Endothelial cell of umbilical vein (primary cell): ENCODE measurements around the gene RGS21.

ENCODE experiments used
- CTCF ChIP-seq, 2 donors: IDR thresholded peaks; 1 replicate in 1 of 2; 2 replicates in 1 of 2; pipeline ENCODE4 v1.5.1; 2011; ENCODE audit warnings: low read length in 2 of 2, mild to moderate bottlenecking in 2 of 2, moderate library complexity in 2 of 2, control low read depth in 1 of 2, inconsistent platforms in 1 of 2, low read depth in 1 of 2; ENCODE audit not compliant: insufficient read depth in 1 of 2; ENCODE audit errors: extremely low read depth in 1 of 2
- MAX ChIP-seq: IDR thresholded peaks from 2 replicates; pipeline ENCODE4 v1.6.1; 2011; ENCODE audit not compliant: insufficient read depth, insufficient read length
- MYC ChIP-seq: IDR thresholded peaks from one replicate; pipeline ENCODE4 v1.6.1; 2011; ENCODE audit warnings: mild to moderate bottlenecking, low read depth, low read length
- POLR2A ChIP-seq: IDR thresholded peaks from 2 replicates; pipeline ENCODE4 v1.6.1; 2012; ENCODE audit warnings: low read depth, mild to moderate bottlenecking, control low read depth, low read length
- POLR2AphosphoS5 ChIP-seq: IDR thresholded peaks from 2 replicates; pipeline ENCODE4 v1.6.1; 2012; ENCODE audit warnings: low read depth, mild to moderate bottlenecking, control low read depth, low read length, moderate library complexity; ENCODE audit not compliant: insufficient read depth

- TF ChIP-seq CTCF (IDR thresholded peaks at IDR 0.05; ENCODE audit: extremely low read depth in 1 of 2, insufficient read depth in 1 of 2, low read depth in 1 of 2, low read length in 2 of 2) = no peak
- no peak for TF ChIP-seq MYC
- no peak for TF ChIP-seq POLR2AphosphoS5
- TF ChIP-seq POLR2A = no peak
- no peak for TF ChIP-seq MAX
These were observed 82.4 kb downstream of the RGS21 start for GRCh38 chr1:192399161-192399560.
